ENCODE results near the gene BTBD19. TPM values are rescaled to one million over a fixed set of nuclear protein-coding genes. Genes with fewer than 3 reads are reported as not detected.
"Not testable (repeated sequence)": the region's sequence is repeated elsewhere in the genome, so short reads cannot be mapped to it uniquely, and the experiment has no call there.

The BTBD19 gene
- total and polyA plus RNA-seq, 9 of the 15 experiments (the other 6 are each of a cell fraction or from before 2014, with no cell fraction given), result 0.22 to 2.0 (median 0.95) TPM

GRCh38 chr1:44835738-44836675 lies 27.7 kb downstream of the BTBD19 start (continued):
- TF ChIP-seq ATF6 (CRISPR knock-in tag; IDR thresholded peaks at IDR 0.05) (no peak), PRPF4 (IDR thresholded peaks at IDR 0.05; ENCODE audit: insufficient read depth, low read depth, low read length, poor library complexity, severe bottlenecking) (no peak)

GRCh38 chr1:44838294-44838693 lies 30.0 kb downstream of the BTBD19 start:
- H3K4me2 ChIP-seq (ENCODE audit: insufficient read depth, low read length); FAIRE-seq; H3K36me3 ChIP-seq (ENCODE audit: control insufficient read depth, insufficient read depth, low read length); H4K20me1 ChIP-seq (replicated peaks; ENCODE audit: control insufficient read depth, insufficient read depth, low read length); H3K79me2 ChIP-seq (ENCODE audit: control insufficient read depth, insufficient read depth, low read length); H3K27me3 ChIP-seq (ENCODE audit: control insufficient read depth in 2 of 2, insufficient read depth in 2 of 2, low read length in 2 of 2); BruUV-seq (replicated peaks); H3K4me3 ChIP-seq; H3K9me1 ChIP-seq (ENCODE audit: control insufficient read depth, insufficient read depth, low read length); ATAC-seq; DNase-seq (ENCODE audit: extremely low read depth in 1 of 4, low spot score in 3 of 4); H3K9me3 ChIP-seq (replicated peaks; ENCODE audit: control insufficient read depth, insufficient read depth, low read depth, low read length); H3K9ac ChIP-seq (ENCODE audit: insufficient read depth in 1 of 2, low read depth in 2 of 2, low read length in 2 of 2); H3K27ac ChIP-seq (ENCODE audit: extremely low read depth, low read depth, low read length); H2AFZ ChIP-seq (ENCODE audit: low read depth, low read length): not testable (repeated sequence)
- WGBS (ENCODE audit: insufficient coverage, low coverage, missing lambda C conversion rate), result 76% methylated on average over 11 of the region's 11 CpGs
- intact Hi-C loops (cut with micrococcal nuclease), result loop anchor here (10.0 kb wide), 1 partner anchor 387 kb away; no protein-coding TSS in a partner anchor
- ChIA-PET CTCF (ENCODE audit: low intra/inter-chr PET ratio) (interaction anchor here (0.7 kb wide), 2 partner anchors 465 to 1894 kb away, joined by 3 to 4 read pairs; no protein-coding TSS in a partner anchor), POLR2A (interaction anchor here (0.7 to 1.5 kb wide), 3 partner anchors 11 to 92 kb away, joined by 3 to 9 read pairs (median 6); no protein-coding TSS in a partner anchor)
- in situ Hi-C loops (cut with MboI), result loop anchor here (5.0 kb wide), 1 partner anchor 174 kb away; the partner anchor contains the start of genes HECTD3 and UROD
- peaks cover 21 to 25% of the 10 kb centered on the region in 2 experiments for H3K4me1 ChIP-seq (replicated peaks in 1 of 2; ENCODE audit: control insufficient read depth in 2 of 2, insufficient read depth in 2 of 2, low read length in 2 of 2)

Data from K562 (cell line).